IMR-90 (cell line): Measurements from ENCODE around the gene UPK3A. TPM values are rescaled to one million over a fixed set of nuclear protein-coding genes. Genes with fewer than 3 reads are reported as not detected.
A peak's percentile ranks its signal among the peaks of the same experiment; 100 is the strongest.

Experiments
- ATAC-seq: fragments of 200-7000 bp; cut with Tn5 transposase; 2 replicates; pipeline ENCODE4 v1.9.1; 2020; ENCODE audit warnings: low read depth, mild to moderate bottlenecking, moderate library complexity
- Bru-seq: library from RNA; stranded (reverse); fragments of 400-500 nt; gene quantifications from one replicate; lab custom pipeline; 2021; lab: Mats Ljungman, UMichigan
- BruChase-seq, 2 experiments: library from RNA; stranded (reverse); fragments of 400-500 nt; gene quantifications; one replicate each; lab custom pipeline; 2021; lab: Mats Ljungman, UMichigan
- BruUV-seq: library from RNA; stranded (reverse); fragments of 400-500 nt; replicated peaks from 2 replicates; lab custom pipeline; 2021; lab: Mats Ljungman, UMichigan
- CTCF ChIA-PET: fragments of 300-600 bp; formaldehyde crosslinking; extraction: SDS; loops from one replicate; lab custom pipeline; 2021; ENCODE audit warnings: antibody characterized with exemption; lab: Yijun Ruan, JAX
- POLR2A ChIA-PET: fragments of 300-600 bp; sonication (Branson Sonifier 250); formaldehyde crosslinking; loops from one replicate; lab custom pipeline; 2022; ENCODE audit warnings: antibody characterized with exemption; ENCODE audit not compliant: unreplicated experiment; lab: Charles Lee
- DNase-seq: peaks from one replicate; pipeline ENCODE4 v3.0.0; 2013
- H2AFZ ChIP-seq: replicated peaks from 2 replicates; pipeline ENCODE3; 2013; ENCODE audit warnings: low read length, mild to moderate bottlenecking; ENCODE audit not compliant: poor library complexity
- H2AK5ac ChIP-seq: 2 replicates; pipeline ENCODE4 v1.6.1; 2013; ENCODE audit warnings: low read depth, low read length, inconsistent platforms
- H2AK9ac ChIP-seq: replicated peaks from 2 replicates; pipeline ENCODE3; 2013; ENCODE audit warnings: mild to moderate bottlenecking, low read depth, low read length, moderate library complexity; ENCODE audit not compliant: poor library complexity
- H2BK120ac ChIP-seq: 2 replicates; pipeline ENCODE4 v1.6.1; 2013; ENCODE audit warnings: low read depth, low read length, inconsistent platforms
- H2BK15ac ChIP-seq: 3 replicates; pipeline ENCODE4 v1.6.1; 2013; ENCODE audit warnings: low read depth, low read length, inconsistent platforms
- H2BK20ac ChIP-seq: 2 replicates; pipeline ENCODE4 v1.6.1; 2013; ENCODE audit warnings: low read depth, mild to moderate bottlenecking, inconsistent platforms, low read length, moderate library complexity
- H2BK5ac ChIP-seq: 2 replicates; pipeline ENCODE4 v1.6.1; 2013; ENCODE audit warnings: mild to moderate bottlenecking, low read depth, low read length, inconsistent platforms; ENCODE audit not compliant: poor library complexity, severe bottlenecking
- H3K14ac ChIP-seq: replicated peaks from 2 replicates; pipeline ENCODE4 v1.6.1; 2013; ENCODE audit warnings: low read depth, low read length, inconsistent platforms
- H3K18ac ChIP-seq: 2 replicates; pipeline ENCODE4 v1.6.1; 2013; ENCODE audit warnings: low read depth, low read length, control low read depth
- H3K23ac ChIP-seq: 2 replicates; pipeline ENCODE4 v1.6.1; 2013; ENCODE audit warnings: low read depth, low read length, inconsistent platforms
- H3K27ac ChIP-seq: 2 replicates; pipeline ENCODE4 v1.5.1; 2013; ENCODE audit warnings: mild to moderate bottlenecking, control low read depth, low read length; ENCODE audit not compliant: insufficient read depth
- H3K27me3 ChIP-seq: 2 replicates; pipeline ENCODE4 v1.6.1; 2013; ENCODE audit warnings: low read length; ENCODE audit not compliant: control insufficient read depth, insufficient read depth
- H3K36me3 ChIP-seq: 2 replicates; pipeline ENCODE4 v1.6.1; 2013; ENCODE audit warnings: low read length, mixed read lengths; ENCODE audit not compliant: control insufficient read depth, insufficient read depth
- H3K4ac ChIP-seq: 2 replicates; pipeline ENCODE4 v1.6.1; 2013; ENCODE audit warnings: low read depth, low read length, inconsistent platforms
- H3K4me1 ChIP-seq: 2 replicates; pipeline ENCODE4 v1.6.1; 2013; ENCODE audit warnings: low read length, mixed read lengths; ENCODE audit not compliant: control insufficient read depth, insufficient read depth
- H3K4me2 ChIP-seq: 2 replicates; pipeline ENCODE4 v1.6.1; 2013; ENCODE audit warnings: low read depth, mild to moderate bottlenecking, control low read depth, low read length, moderate library complexity
- H3K4me3 ChIP-seq: 2 replicates; pipeline ENCODE4 v1.5.1; 2013; ENCODE audit warnings: low read depth, mild to moderate bottlenecking, control low read depth, low read length, moderate library complexity; ENCODE audit not compliant: insufficient read depth
- H3K56ac ChIP-seq: 2 replicates; pipeline ENCODE4 v1.6.1; 2013; ENCODE audit warnings: low read length, inconsistent platforms; ENCODE audit not compliant: insufficient read depth; ENCODE audit errors: extremely low read depth
- H3K79me1 ChIP-seq, 2 experiments: 2 replicates each; pipeline ENCODE4 v1.6.1; 2013; ENCODE audit warnings: low read length in 2 of 2, inconsistent platforms in 1 of 2, low read depth in 1 of 2
- H3K9ac ChIP-seq: 2 replicates; pipeline ENCODE4 v1.6.1; 2013; ENCODE audit warnings: low read depth, low read length, control low read depth
- H3K9me1 ChIP-seq: 2 replicates; pipeline ENCODE4 v1.6.1; 2013; ENCODE audit warnings: low read length, inconsistent platforms; ENCODE audit not compliant: insufficient read depth
- H3K9me3 ChIP-seq: 2 replicates; pipeline ENCODE4 v1.6.1; 2013; ENCODE audit warnings: low read length; ENCODE audit not compliant: control insufficient read depth, insufficient read depth
- H4K20me1 ChIP-seq: 2 replicates; pipeline ENCODE4 v1.6.1; 2013; ENCODE audit warnings: low read length, inconsistent platforms; ENCODE audit not compliant: insufficient read depth
- H4K5ac ChIP-seq: 2 replicates; pipeline ENCODE4 v1.6.1; 2013; ENCODE audit warnings: mild to moderate bottlenecking, low read depth, low read length, control low read depth
- H4K8ac ChIP-seq, 2 experiments: 2 replicates each; pipeline ENCODE4 v1.6.1; 2013; ENCODE audit warnings: low read depth in 2 of 2, low read length in 2 of 2, control low read depth in 1 of 2, inconsistent platforms in 1 of 2
- H4K91ac ChIP-seq: 2 replicates; pipeline ENCODE4 v1.6.1; 2013; ENCODE audit warnings: low read depth, low read length, inconsistent platforms; ENCODE audit not compliant: insufficient read depth
- CEBPB ChIP-seq: IDR thresholded peaks from 2 replicates; pipeline ENCODE4 v1.6.1; 2012; ENCODE audit warnings: low read depth, low read length, improper control_type of control experiment
- CHD1 ChIP-seq: IDR thresholded peaks from 2 replicates; pipeline ENCODE4 v1.6.1; 2012; ENCODE audit warnings: low read depth, low read length, improper control_type of control experiment
- MAZ ChIP-seq: IDR thresholded peaks from 2 replicates; pipeline ENCODE4 v1.6.1; 2012; ENCODE audit warnings: low read depth, mild to moderate bottlenecking, low read length, improper control_type of control experiment, moderate library complexity, borderline replicate concordance
- MXI1 ChIP-seq: IDR thresholded peaks from 2 replicates; pipeline ENCODE4 v1.6.1; 2012; ENCODE audit warnings: low read depth, mild to moderate bottlenecking, low read length, moderate library complexity, borderline replicate concordance
- RAD21 ChIP-seq: IDR thresholded peaks from 2 replicates; pipeline ENCODE4 v1.6.1; 2012; ENCODE audit warnings: low read length, improper control_type of control experiment
- RCOR1 ChIP-seq: IDR thresholded peaks from 2 replicates; pipeline ENCODE4 v1.6.1; 2012; ENCODE audit warnings: mild to moderate bottlenecking, low read length, improper control_type of control experiment; ENCODE audit not compliant: insufficient replicate concordance
- RFX5 ChIP-seq: IDR thresholded peaks from 2 replicates; pipeline ENCODE4 v1.8.0; 2012; ENCODE audit warnings: low read depth, mild to moderate bottlenecking, low read length, moderate library complexity
- SMC3 ChIP-seq: fragments of 150-350 bp; IDR thresholded peaks from 2 replicates; pipeline ENCODE4 v1.6.1; 2016; ENCODE audit warnings: low read depth, mild to moderate bottlenecking, antibody characterized with exemption, low read length, moderate library complexity
- WGBS, 2 experiments: methylation state at CpG; one replicate each; pipeline versions ENCODE4 v1.1.5 to v1.1.7; 2013; ENCODE audit warnings: missing lambda C conversion rate in 2 of 2; ENCODE audit not compliant: insufficient read length in 1 of 2; ENCODE audit errors: extremely low coverage in 2 of 2; 5-methylcytosine and 5-hydroxymethylcytosine counted together
- dilution Hi-C: fragments of 300-500 bp; cut with HindIII; formaldehyde crosslinking; loops from one replicate; pipeline ENCODE4 v1.14.3; 2018; ENCODE audit warnings: low sequenced_read_pairs; ENCODE audit not compliant: unreplicated experiment
- in situ Hi-C: fragments of 300-500 bp; cut with MboI; formaldehyde crosslinking; loops from 3 replicates; pipeline ENCODE4 v1.14.3; 2019; ENCODE audit warnings: low sequenced_read_pairs, inconsistent platforms, mixed read lengths
- intact Hi-C: fragments of 100-400 bp; cut with micrococcal nuclease; formaldehyde crosslinking; loops from 2 replicates; pipeline ENCODE4 v1.10.0; 2022
- long read RNA-seq: library from polyadenylated mRNA; unstranded; transcript quantifications from one replicate; pipeline ENCODE4 v2.0.0, GENCODE V29; 2021; ENCODE audit not compliant: unreplicated experiment
- polyA plus RNA-seq, 3 experiments: library from polyadenylated mRNA; depleted of rRNA; stranded (reverse); fragments of >200 nt; gene quantifications; 2 replicates each; pipeline ENCODE4 v1.2.3, GENCODE V29; 2012; ENCODE audit warnings: low replicate concordance in 1 of 3
- total RNA-seq: library from RNA; depleted of rRNA; stranded (reverse); fragments of >200 nt; gene quantifications from 2 replicates; pipeline ENCODE4 v1.2.3, GENCODE V29; 2012; rRNA removed
- TF ChIP-seq, protein P1 (sequence below): fragments of 150-350 bp; IDR thresholded peaks from 2 replicates; pipeline ENCODE4 v1.6.1; 2017; ENCODE audit warnings: mild to moderate bottlenecking, antibody characterized with exemption, low read length, low read depth
- TF ChIP-seq, protein P2 (sequence below): conservative IDR thresholded peaks from 2 replicates; pipeline ENCODE4 v1.5.1; 2012; ENCODE audit warnings: mild to moderate bottlenecking, low read depth, low read length, improper control_type of control experiment
- TF ChIP-seq, protein P3 (sequence below): fragments of 150-350 bp; IDR thresholded peaks from 2 replicates; pipeline ENCODE4 v1.6.1; 2016; ENCODE audit warnings: low read depth, mild to moderate bottlenecking, low read length, moderate library complexity, borderline replicate concordance

UPK3A gene
- total RNA-seq (not detected in 2 replicates), polyA plus RNA-seq (2012; rRNA removed) (not detected in 2 replicates), Bru-seq, nascent RNA (not detected), BruChase-seq, experiment 1, labeled RNA remaining after a 6-hour chase (percentile 7 among the genes with signal in this experiment), BruChase-seq, experiment 2, labeled RNA remaining after a 2-hour chase (percentile 4 among the genes with signal in this experiment)
- not detected in 2 replicates for polyA plus RNA-seq (2012; cell fraction: cytosol; rRNA removed)
- polyA plus RNA-seq (2012; cell fraction: nucleus; rRNA removed; ENCODE audit: low replicate concordance), result not detected in 2 replicates
- long read RNA-seq, result 0 reads

DNA sequence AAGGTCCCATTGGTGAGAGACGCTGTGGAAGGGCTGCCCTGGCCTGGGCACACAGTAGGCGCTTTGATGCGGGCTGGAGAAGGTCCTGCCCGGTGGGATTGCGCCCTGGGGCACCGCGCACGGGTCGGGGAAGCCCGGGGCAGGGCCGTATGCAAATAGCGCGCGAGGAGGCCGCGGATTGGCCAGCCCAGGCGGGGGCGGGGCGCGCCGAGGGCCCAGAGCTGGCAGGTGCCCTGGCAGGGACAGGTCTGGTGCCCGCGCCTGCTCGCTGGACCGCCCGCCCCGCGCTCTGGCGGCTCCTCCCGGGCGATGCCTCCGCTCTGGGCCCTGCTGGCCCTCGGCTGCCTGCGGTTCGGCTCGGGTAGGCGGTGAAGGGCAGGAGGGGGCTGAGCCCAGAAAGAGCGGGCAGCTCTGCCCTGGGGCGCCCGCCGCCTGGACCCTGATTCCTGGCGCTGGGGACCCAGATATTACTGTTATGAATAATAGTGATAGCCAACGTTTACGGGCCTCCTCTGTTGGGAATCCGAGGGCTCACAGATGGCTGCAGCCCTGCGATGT lies at the start of gene UPK3A:
Gene UPK3A (plus strand): TSS at position 245 of the 558 bp plus-strand sequence. CDS start 65 bp downstream, at position 310.
- TF ChIP-seq RFX5 (no peak), CEBPB (no peak), MAZ (no peak), CHD1 (no peak), SMC3 (no peak), MXI1 (no peak), RCOR1 (no peak), RAD21 (no peak)
- TF ChIP-seq, protein P1, sequence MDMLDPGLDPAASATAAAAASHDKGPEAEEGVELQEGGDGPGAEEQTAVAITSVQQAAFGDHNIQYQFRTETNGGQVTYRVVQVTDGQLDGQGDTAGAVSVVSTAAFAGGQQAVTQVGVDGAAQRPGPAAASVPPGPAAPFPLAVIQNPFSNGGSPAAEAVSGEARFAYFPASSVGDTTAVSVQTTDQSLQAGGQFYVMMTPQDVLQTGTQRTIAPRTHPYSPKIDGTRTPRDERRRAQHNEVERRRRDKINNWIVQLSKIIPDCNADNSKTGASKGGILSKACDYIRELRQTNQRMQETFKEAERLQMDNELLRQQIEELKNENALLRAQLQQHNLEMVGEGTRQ, result no peak
- TF ChIP-seq, protein P2, sequence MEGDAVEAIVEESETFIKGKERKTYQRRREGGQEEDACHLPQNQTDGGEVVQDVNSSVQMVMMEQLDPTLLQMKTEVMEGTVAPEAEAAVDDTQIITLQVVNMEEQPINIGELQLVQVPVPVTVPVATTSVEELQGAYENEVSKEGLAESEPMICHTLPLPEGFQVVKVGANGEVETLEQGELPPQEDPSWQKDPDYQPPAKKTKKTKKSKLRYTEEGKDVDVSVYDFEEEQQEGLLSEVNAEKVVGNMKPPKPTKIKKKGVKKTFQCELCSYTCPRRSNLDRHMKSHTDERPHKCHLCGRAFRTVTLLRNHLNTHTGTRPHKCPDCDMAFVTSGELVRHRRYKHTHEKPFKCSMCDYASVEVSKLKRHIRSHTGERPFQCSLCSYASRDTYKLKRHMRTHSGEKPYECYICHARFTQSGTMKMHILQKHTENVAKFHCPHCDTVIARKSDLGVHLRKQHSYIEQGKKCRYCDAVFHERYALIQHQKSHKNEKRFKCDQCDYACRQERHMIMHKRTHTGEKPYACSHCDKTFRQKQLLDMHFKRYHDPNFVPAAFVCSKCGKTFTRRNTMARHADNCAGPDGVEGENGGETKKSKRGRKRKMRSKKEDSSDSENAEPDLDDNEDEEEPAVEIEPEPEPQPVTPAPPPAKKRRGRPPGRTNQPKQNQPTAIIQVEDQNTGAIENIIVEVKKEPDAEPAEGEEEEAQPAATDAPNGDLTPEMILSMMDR, result no peak
- TF ChIP-seq, protein P3, sequence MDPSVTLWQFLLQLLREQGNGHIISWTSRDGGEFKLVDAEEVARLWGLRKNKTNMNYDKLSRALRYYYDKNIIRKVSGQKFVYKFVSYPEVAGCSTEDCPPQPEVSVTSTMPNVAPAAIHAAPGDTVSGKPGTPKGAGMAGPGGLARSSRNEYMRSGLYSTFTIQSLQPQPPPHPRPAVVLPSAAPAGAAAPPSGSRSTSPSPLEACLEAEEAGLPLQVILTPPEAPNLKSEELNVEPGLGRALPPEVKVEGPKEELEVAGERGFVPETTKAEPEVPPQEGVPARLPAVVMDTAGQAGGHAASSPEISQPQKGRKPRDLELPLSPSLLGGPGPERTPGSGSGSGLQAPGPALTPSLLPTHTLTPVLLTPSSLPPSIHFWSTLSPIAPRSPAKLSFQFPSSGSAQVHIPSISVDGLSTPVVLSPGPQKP, result no peak
- Histone ChIP-seq H2BK15ac (no peak within 1 kb of the TSS; the same call in 2 of the 3 replicates), H3K27me3 (peaks cover 27% of the 10 kb centered on the region), H4K8ac (no peak within 1 kb of the TSS), H3K4me2 (peak within 1 kb of the TSS; percentile 49; the same call in 1 of the 2 replicates), H2AK5ac (0 out of 2 replicates have a peak within 1 kb of the TSS, but pooled peaks have one; percentile 8), H2BK20ac (no peak within 1 kb of the TSS), H3K9me1 (no peaks in the 10 kb centered on the region), H3K14ac (no peak within 1 kb of the TSS), H2BK120ac (no peak within 1 kb of the TSS), H3K56ac (no peak within 1 kb of the TSS), H2BK5ac (no peak within 1 kb of the TSS), H2AFZ (peak within 1 kb of the TSS; percentile 9), H3K9me3 (no peaks in the 10 kb centered on the region), H4K91ac (no peak within 1 kb of the TSS), H4K5ac (no peak within 1 kb of the TSS), H3K4ac (no peak within 1 kb of the TSS), H3K4me3 (no peak within 1 kb of the TSS), H3K4me1 (peaks cover 3% of the 10 kb centered on the region; the same call in 1 of the 2 replicates), H3K18ac (no peak within 1 kb of the TSS), H3K9ac (no peak within 1 kb of the TSS), H4K20me1 (no peaks in the 10 kb centered on the region), H3K23ac (no peak within 1 kb of the TSS), H2AK9ac (peak within 1 kb of the TSS; percentile 48), H3K36me3 (no peaks in the 10 kb centered on the region), H3K79me1 (no peaks in the 10 kb centered on the region), H3K27ac (no peak within 1 kb of the TSS)
- intact Hi-C loops, result no loop called here
- ChIA-PET POLR2A (no interaction called here), CTCF (no interaction called here)
- in situ Hi-C loops, result no loop called here
- dilution Hi-C loops, result no loop called here
- no peak for DNase-seq
- ATAC-seq, result peak; percentile 71
- WGBS, 2 experiments, result 7% methylated on average over 39 of the region's 46 CpGs; no CpG with 5 or more reads in 1 of the 2 experiments
- no TSS peak for BruUV-seq
